SK-N-SH treated with all-trans-retinoic acid at 6 μM for 48 hours (cell line): ENCODE measurements around the gene TCAP.
A peak's percentile ranks its signal among the peaks of the same experiment; 100 is the strongest.

Experiments
- ATAC-seq: fragments of 200-7000 bp; cut with Tn5 transposase; 3 replicates; pipeline ENCODE4 v1.9.1; 2020; ENCODE audit warnings: mild to moderate bottlenecking, moderate library complexity
- ARNTL ChIP-seq: fragments of 450-650 bp; formaldehyde crosslinking; IDR thresholded peaks from 2 replicates; pipeline ENCODE4 v1.5.0; 2020; ENCODE audit warnings: low read depth, mild to moderate bottlenecking, moderate library complexity, borderline replicate concordance
- BACH2 ChIP-seq: fragments of 250-450 bp; sonication (Bioruptor Pico); IDR thresholded peaks from 2 replicates; pipeline ENCODE4 v1.9.0; 2021; ENCODE audit warnings: mild to moderate bottlenecking, borderline replicate concordance
- CREB5 ChIP-seq: fragments of 250-450 bp; sonication (Bioruptor Pico); IDR thresholded peaks from 2 replicates; pipeline ENCODE4 v1.5.1; 2020; ENCODE audit warnings: low read depth, mild to moderate bottlenecking, moderate library complexity
- CSDC2 ChIP-seq: fragments of 250-450 bp; sonication (Bioruptor Pico); IDR thresholded peaks from 2 replicates; pipeline ENCODE4 v1.5.0; 2020; ENCODE audit warnings: mild to moderate bottlenecking, moderate library complexity
- CSRNP3 ChIP-seq: fragments of 250-450 bp; sonication (Bioruptor Pico); IDR thresholded peaks from 2 replicates; pipeline ENCODE4 v1.5.1; 2021; ENCODE audit warnings: mild to moderate bottlenecking, moderate library complexity
- ESRRG ChIP-seq: fragments of 250-450 bp; sonication (Bioruptor Pico); IDR thresholded peaks from 2 replicates; pipeline ENCODE4 v1.6.1; 2021; ENCODE audit warnings: mild to moderate bottlenecking
- ISL1 ChIP-seq: fragments of 250-450 bp; sonication (Bioruptor Pico); IDR thresholded peaks from 2 replicates; pipeline ENCODE4 v2.1.2; 2022; ENCODE audit warnings: mild to moderate bottlenecking, moderate library complexity
- OSR1 ChIP-seq: fragments of 250-450 bp; sonication (Bioruptor Pico); IDR thresholded peaks from 2 replicates; pipeline ENCODE4 v1.8.0; 2022; ENCODE audit warnings: moderate library complexity, mild to moderate bottlenecking, inconsistent platforms
- PATZ1 ChIP-seq: fragments of 250-450 bp; sonication (Bioruptor Pico); IDR thresholded peaks from 2 replicates; pipeline ENCODE4 v1.8.0; 2020; ENCODE audit warnings: mild to moderate bottlenecking, moderate library complexity, borderline replicate concordance
- POU6F1 ChIP-seq: fragments of 250-450 bp; sonication (Bioruptor Pico); IDR thresholded peaks from 2 replicates; pipeline ENCODE4 v1.8.0; 2021; ENCODE audit warnings: low read depth, mild to moderate bottlenecking, moderate library complexity, borderline replicate concordance
- PPARA ChIP-seq: fragments of 250-450 bp; sonication (Bioruptor Pico); IDR thresholded peaks from 2 replicates; pipeline ENCODE4 v1.5.0; 2020; ENCODE audit warnings: mild to moderate bottlenecking, borderline replicate concordance
- RARB ChIP-seq: fragments of 250-450 bp; sonication (Bioruptor Pico); IDR thresholded peaks from 2 replicates; pipeline ENCODE4 v1.8.0; 2021; ENCODE audit warnings: mild to moderate bottlenecking, moderate library complexity
- SNAI2 ChIP-seq: fragments of 250-450 bp; sonication (Bioruptor Pico); IDR thresholded peaks from 2 replicates; pipeline ENCODE4 v1.5.0; 2020; ENCODE audit warnings: mild to moderate bottlenecking, moderate library complexity
- TCF4 ChIP-seq: fragments of 250-450 bp; sonication (Bioruptor Pico); IDR thresholded peaks from 2 replicates; pipeline ENCODE4 v1.8.0; 2021; ENCODE audit warnings: mild to moderate bottlenecking, moderate library complexity, borderline replicate concordance
- TOX ChIP-seq: fragments of 250-450 bp; sonication (Bioruptor Pico); IDR thresholded peaks from 2 replicates; pipeline ENCODE4 v1.8.0; 2021; ENCODE audit warnings: mild to moderate bottlenecking, moderate library complexity, borderline replicate concordance
- ZC3H10 ChIP-seq: fragments of 250-450 bp; sonication (Bioruptor Pico); IDR thresholded peaks from 2 replicates; pipeline ENCODE4 v1.5.1; 2021; ENCODE audit warnings: mild to moderate bottlenecking, moderate library complexity
- ZFP3 ChIP-seq: fragments of 250-450 bp; sonication (Bioruptor Pico); IDR thresholded peaks from 2 replicates; pipeline ENCODE4 v1.5.0; 2020; ENCODE audit warnings: mild to moderate bottlenecking, moderate library complexity
- ZFP30 ChIP-seq: fragments of 450-650 bp; formaldehyde crosslinking; IDR thresholded peaks from 2 replicates; pipeline ENCODE4 v1.5.0; 2022; ENCODE audit warnings: mild to moderate bottlenecking, moderate library complexity
- ZNF70 ChIP-seq: fragments of 450-650 bp; formaldehyde crosslinking; IDR thresholded peaks from 2 replicates; pipeline ENCODE4 v1.5.0; 2020; ENCODE audit warnings: mild to moderate bottlenecking, moderate library complexity
- ZNF8 ChIP-seq: fragments of 450-650 bp; formaldehyde crosslinking; IDR thresholded peaks from 2 replicates; pipeline ENCODE4 v1.5.0; 2020; ENCODE audit warnings: mild to moderate bottlenecking, moderate library complexity

TCAP gene

GRCh38 chr17:39617446-39618245 is 47.5 kb upstream of the TCAP start:
- ATAC-seq: peak; percentile 26
- TF ChIP-seq PATZ1 (CRISPR knock-in tag) (no peak), CREB5 (no peak), ARNTL (CRISPR knock-in tag) (no peak), POU6F1 (CRISPR knock-in tag) (no peak), ZNF8 (CRISPR knock-in tag) (no peak), TCF4 (CRISPR knock-in tag) (no peak), ZFP3 (CRISPR knock-in tag) (no peak), ISL1 (CRISPR knock-in tag) (no peak), ZNF70 (CRISPR knock-in tag) (no peak), ESRRG (no peak), TOX (no peak), CSDC2 (CRISPR knock-in tag) (no peak), CSRNP3 (CRISPR knock-in tag) (no peak), BACH2 (no peak), RARB (CRISPR knock-in tag) (no peak), SNAI2 (no peak), OSR1 (CRISPR knock-in tag) (no peak), ZFP30 (CRISPR knock-in tag) (no peak), PPARA (CRISPR knock-in tag) (no peak)

- TF ChIP-seq BACH2 (no peak), ZC3H10 (CRISPR knock-in tag) (no peak)
- ATAC-seq: peak; percentile 18
These were observed 46.8 kb upstream of the TCAP start for GRCh38 chr17:39618246-39618913.

- no peak for ATAC-seq
- no peak for TF ChIP-seq ZFP3 (CRISPR knock-in tag)
- TF ChIP-seq ZNF8 (CRISPR knock-in tag): no peak
- no peak for TF ChIP-seq TCF4 (CRISPR knock-in tag)
- no peak for TF ChIP-seq PPARA (CRISPR knock-in tag)
- no peak for TF ChIP-seq CREB5
- no peak for TF ChIP-seq POU6F1 (CRISPR knock-in tag)
- TF ChIP-seq ISL1 (CRISPR knock-in tag): no peak
- no peak for TF ChIP-seq ZFP30 (CRISPR knock-in tag)
- no peak for TF ChIP-seq ESRRG
- TF ChIP-seq BACH2: no peak
- TF ChIP-seq RARB (CRISPR knock-in tag): no peak
- no peak for TF ChIP-seq ZC3H10 (CRISPR knock-in tag)
- no peak for TF ChIP-seq CSDC2 (CRISPR knock-in tag)
- TF ChIP-seq, all 23 proteins: peak for 0
These were observed 46.0 kb upstream of the TCAP start for GRCh38 chr17:39618956-39619785.
